Putamen (tissue), 1 donor: Measurements from ENCODE around the gene FRMD4A.

Experiments
- DNase-seq: peaks from one replicate; pipeline ENCODE4 v3.0.0-alpha.2; 2016; ENCODE audit warnings: low spot score

The FRMD4A gene

DNA sequence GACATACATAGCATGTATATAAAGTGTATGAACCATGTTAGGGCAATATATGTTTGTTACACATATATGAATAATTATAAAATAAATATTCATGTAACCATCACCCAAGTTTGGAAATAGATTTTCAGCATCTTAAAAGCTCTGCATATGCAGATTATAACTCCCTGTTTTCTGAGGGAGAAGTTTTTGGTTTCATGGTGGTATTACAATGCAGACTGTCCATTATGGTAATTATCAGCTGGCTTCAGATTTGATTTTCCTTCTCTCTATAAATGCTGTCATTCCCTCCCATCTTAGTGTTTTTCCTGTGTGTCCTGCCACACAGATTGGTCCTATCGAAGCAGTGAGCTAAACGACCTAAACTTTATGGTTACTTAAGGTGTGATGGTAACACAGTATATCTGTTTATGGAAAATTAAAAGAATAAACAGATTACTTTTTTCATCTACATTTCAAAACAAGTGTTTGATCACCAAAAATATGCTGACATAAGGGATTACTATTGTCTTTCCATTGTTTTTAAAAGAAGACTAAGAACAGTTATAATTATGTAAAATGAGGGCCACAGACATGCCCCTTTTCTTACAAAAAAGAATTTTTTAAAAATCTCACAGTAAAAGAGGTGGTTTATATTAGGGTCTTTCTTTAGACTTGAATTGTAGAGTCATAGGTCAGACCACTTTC, 726.2 kb downstream of the FRMD4A start:
- DNase-seq = no peak

GRCh38 chr10:13597909-13598308, 732.8 kb downstream of the FRMD4A start:
- DNase-seq = no peak

DNA sequence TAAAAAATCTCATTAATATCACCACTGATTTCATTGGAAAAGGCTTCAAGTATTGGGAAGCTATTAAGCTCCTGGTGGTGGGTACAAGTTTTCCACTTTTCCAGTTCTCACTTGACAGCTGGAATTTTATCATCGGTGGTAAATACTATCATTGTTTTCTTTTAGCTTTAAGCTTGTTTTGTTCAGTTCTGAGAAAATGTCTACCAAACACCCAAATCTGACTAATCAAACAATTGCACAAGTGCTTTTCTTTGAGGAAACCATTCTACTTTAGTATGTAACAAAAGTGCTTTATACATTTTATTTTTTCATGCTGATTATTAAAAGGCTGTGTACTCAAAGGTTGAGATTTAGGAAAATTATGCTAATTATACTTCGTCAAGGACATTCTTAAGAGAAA, 736.1 kb downstream of the FRMD4A start:
- DNase-seq = no peak
